Adipocyte (in vitro differentiated cells): ENCODE data around the gene DPP7.

Experiments
- DNase-seq: peaks from one replicate; pipeline ENCODE4 v3.0.0-alpha.2; 2015; ENCODE audit warnings: low read depth
- H3K27me3 ChIP-seq: replicated peaks from 2 replicates; pipeline ENCODE4 v1.7.0; 2013; ENCODE audit warnings: mild to moderate bottlenecking, low read length, moderate library complexity; ENCODE audit not compliant: control insufficient read depth, insufficient read depth
- H3K36me3 ChIP-seq: 2 replicates; pipeline ENCODE4 v1.7.0; 2013; ENCODE audit warnings: low read length, mild to moderate bottlenecking, moderate library complexity; ENCODE audit not compliant: control insufficient read depth, insufficient read depth, severe bottlenecking
- H3K4me1 ChIP-seq: 2 replicates; pipeline ENCODE4 v1.7.0; 2013; ENCODE audit warnings: mild to moderate bottlenecking, low read length, moderate library complexity; ENCODE audit not compliant: control insufficient read depth, insufficient read depth
- H3K4me3 ChIP-seq: 2 replicates; pipeline ENCODE4 v1.7.0; 2013; ENCODE audit warnings: mild to moderate bottlenecking, low read length, moderate library complexity
- H3K9ac ChIP-seq: 2 replicates; pipeline ENCODE4 v1.7.0; 2013; ENCODE audit warnings: mild to moderate bottlenecking, low read length, moderate library complexity
- H3K9me3 ChIP-seq: 2 replicates; pipeline ENCODE4 v1.7.0; 2013; ENCODE audit warnings: mild to moderate bottlenecking, low read length, moderate library complexity; ENCODE audit not compliant: control insufficient read depth

The DPP7 gene

DNA sequence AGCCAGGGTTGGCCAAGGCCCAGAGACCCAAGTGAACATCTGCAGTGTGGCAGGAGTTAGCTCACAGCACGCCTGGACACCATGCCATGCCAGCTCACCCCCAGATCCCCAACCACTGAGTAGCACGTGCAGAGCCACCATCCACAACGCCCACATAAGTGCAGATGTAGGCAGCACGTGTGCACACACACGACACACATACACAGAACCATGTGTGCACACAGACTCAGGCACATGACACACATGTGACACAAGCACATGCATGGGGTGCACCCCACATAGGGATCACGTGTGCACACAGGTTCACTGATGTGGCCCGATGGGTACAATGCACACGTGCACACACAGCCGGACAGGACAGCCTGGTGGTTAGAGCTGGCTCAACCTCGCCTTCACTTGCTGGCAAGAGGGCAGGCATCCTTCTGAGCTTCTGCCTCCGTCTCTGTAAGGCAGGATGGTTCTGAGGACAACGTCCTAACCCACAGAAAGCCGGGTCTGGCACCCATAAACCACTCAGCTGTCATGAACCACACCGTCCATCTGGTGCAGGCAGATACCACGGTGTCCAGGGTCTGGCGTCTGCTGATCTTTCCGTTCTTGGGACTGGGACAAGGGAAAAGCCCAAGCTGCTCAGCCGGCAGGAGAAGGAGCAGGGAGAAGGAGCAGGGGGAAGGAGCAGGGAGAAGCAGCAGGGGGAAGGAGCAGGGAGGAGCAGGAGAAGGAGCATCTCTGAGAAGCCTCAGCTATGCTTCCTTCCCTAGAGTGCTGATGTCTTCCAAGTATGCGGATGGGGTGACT lies 43.3 kb upstream of the DPP7 start:
- DNase-seq = no peak
- no peak overlapping the region for H3K9ac ChIP-seq
- no peaks in the 10 kb centered on the region for H3K36me3 ChIP-seq
- no peak overlapping the region for H3K4me3 ChIP-seq
- peaks cover 47% of the 10 kb centered on the region for H3K27me3 ChIP-seq
- no peaks in the 10 kb centered on the region for H3K9me3 ChIP-seq
- H3K4me1 ChIP-seq = no peaks in the 10 kb centered on the region

GRCh38 chr9:137156567-137157375 lies 42.2 kb upstream of the DPP7 start:
- H3K9me3 ChIP-seq = no peaks in the 10 kb centered on the region
- H3K27me3 ChIP-seq = peaks cover 45% of the 10 kb centered on the region
- no peaks in the 10 kb centered on the region for H3K36me3 ChIP-seq
- DNase-seq = peak; percentile 64
- H3K9ac ChIP-seq = no peak overlapping the region
- H3K4me1 ChIP-seq = no peaks in the 10 kb centered on the region
- H3K4me3 ChIP-seq = peak overlapping the region; percentile 38

DNA sequence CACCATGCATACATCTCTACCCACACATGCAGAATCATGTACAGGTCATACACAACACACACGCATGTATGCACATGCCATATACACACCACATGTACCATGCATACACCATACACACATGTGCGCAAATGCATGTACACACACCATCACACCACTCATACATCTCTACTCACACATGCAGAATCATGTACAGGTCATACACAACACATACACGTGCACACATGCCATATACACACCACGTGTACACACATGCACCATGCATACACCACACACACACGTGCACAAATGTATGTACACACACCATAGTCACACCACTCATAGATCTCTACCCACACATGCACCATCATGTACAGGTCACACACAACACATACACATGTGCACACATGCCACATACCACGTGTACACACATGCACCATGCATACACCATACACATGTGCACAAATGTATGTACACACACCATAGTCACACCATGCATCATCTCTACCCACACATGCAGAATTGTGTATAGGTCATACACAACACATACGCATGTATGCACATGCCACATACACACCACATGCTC lies 38.4 kb upstream of the DPP7 start:
- H3K9ac ChIP-seq = no peak overlapping the region
- H3K9me3 ChIP-seq = no peaks in the 10 kb centered on the region
- peaks cover 29% of the 10 kb centered on the region for H3K27me3 ChIP-seq
- no peaks in the 10 kb centered on the region for H3K4me1 ChIP-seq
- no peak overlapping the region for H3K4me3 ChIP-seq
- no peak for DNase-seq
- no peaks in the 10 kb centered on the region for H3K36me3 ChIP-seq

- peak; percentile 33 for DNase-seq
- Histone ChIP-seq H3K36me3 (no peaks in the 10 kb centered on the region), H3K9me3 (no peaks in the 10 kb centered on the region), H3K4me3 (no peak overlapping the region), H3K9ac (no peak overlapping the region), H3K27me3 (peaks cover 23% of the 10 kb centered on the region), H3K4me1 (no peaks in the 10 kb centered on the region)
Measured at GRCh38 chr9:137150617-137151457, 36.3 kb upstream of the DPP7 start.

DNA sequence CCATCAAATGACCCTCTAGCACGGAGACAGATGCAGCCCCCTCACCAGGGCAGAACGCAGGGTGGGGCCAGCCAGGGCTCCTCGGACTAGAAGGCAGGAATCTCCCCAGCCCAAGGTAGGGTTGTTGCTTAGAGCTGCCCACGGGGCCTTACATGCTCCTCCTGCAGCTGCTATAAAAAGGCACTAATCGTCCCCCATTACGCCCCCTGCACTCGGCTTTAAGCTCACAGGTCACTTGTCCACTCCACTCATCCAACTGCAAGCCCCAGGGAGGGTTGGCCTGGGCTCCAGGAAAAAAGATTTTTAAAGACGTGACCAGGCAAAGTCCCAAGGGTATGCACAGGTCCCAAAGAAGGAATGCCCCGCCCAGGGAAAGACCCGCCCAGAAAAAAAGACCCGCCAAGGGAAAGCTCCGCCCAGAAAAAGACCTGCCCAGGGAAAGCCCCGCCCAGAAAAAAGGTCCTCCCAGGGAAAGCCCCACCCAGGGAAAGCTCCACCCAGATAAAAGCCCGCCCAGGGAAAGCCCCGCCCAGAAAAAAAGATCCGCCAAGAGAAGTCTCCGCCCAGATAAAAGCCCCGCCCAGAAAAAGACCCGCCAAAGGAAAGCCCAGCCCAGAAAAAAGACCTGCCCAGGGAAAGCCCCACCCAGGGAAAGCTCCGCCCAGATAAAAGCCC lies 35.5 kb upstream of the DPP7 start:
- H3K9me3 ChIP-seq = no peaks in the 10 kb centered on the region
- H3K9ac ChIP-seq = no peak overlapping the region
- DNase-seq = no peak
- no peaks in the 10 kb centered on the region for H3K36me3 ChIP-seq
- H3K27me3 ChIP-seq = peaks cover 15% of the 10 kb centered on the region
- no peaks in the 10 kb centered on the region for H3K4me1 ChIP-seq
- no peak overlapping the region for H3K4me3 ChIP-seq

GRCh38 chr9:137149363-137149762 lies 34.8 kb upstream of the DPP7 start:
- no peak for DNase-seq
- H3K9me3 ChIP-seq = no peaks in the 10 kb centered on the region
- H3K36me3 ChIP-seq = no peaks in the 10 kb centered on the region
- H3K4me3 ChIP-seq = no peak overlapping the region
- peaks cover 14% of the 10 kb centered on the region for H3K27me3 ChIP-seq
- H3K4me1 ChIP-seq = no peaks in the 10 kb centered on the region
- H3K9ac ChIP-seq = no peak overlapping the region

DNA sequence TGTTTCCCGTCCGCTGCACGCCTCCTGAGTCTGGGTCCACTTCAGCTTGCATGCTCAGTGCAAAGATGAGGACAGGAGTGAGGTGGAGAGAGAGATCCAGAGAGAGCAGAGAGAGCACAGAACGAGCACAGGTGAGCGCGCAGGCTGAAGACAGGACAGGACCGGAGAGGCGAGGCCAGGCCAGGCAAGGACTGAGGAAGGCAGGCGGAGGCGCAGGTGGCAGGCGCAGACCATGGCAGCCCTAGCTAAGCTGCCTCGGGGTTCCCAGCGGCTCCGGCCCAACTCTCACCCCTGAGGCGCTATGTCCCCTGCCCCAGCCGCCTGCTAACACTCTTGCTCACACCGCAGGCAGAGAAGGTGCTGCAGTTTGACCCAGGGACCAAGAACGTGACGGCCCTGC lies 34.1 kb upstream of the DPP7 start:
- Histone ChIP-seq H3K9me3 (no peaks in the 10 kb centered on the region), H3K4me3 (no peak overlapping the region), H3K27me3 (peaks cover 15% of the 10 kb centered on the region), H3K9ac (no peak overlapping the region), H3K36me3 (no peaks in the 10 kb centered on the region), H3K4me1 (no peaks in the 10 kb centered on the region)
- DNase-seq = no peak

- Histone ChIP-seq H3K36me3 (no peaks in the 10 kb centered on the region), H3K4me3 (no peak overlapping the region), H3K4me1 (no peaks in the 10 kb centered on the region), H3K9me3 (no peaks in the 10 kb centered on the region), H3K27me3 (peaks cover 19% of the 10 kb centered on the region), H3K9ac (no peak overlapping the region)
- no peak for DNase-seq
Measured at GRCh38 chr9:137148242-137148641, 33.7 kb upstream of the DPP7 start.

DNA sequence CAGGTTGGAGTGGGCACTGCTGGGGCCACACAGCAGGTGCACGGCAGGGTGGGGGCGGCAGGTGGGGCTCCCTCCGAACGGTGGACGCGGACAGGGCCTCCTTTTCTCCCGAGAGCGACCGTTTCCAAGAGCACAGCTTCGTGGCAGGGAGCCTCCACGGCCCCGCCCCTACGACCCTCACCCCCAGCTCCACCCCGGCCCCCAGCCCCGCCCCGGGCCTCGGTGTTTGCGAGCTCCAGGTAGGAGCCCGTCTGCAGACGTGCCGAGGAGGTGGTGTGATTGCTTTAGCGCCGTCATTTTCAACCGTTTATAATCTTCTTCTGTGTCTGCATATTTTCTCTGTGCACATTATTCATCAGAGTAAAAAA lies 33.2 kb upstream of the DPP7 start:
- no peak for DNase-seq
- Histone ChIP-seq H3K27me3 (peaks cover 21% of the 10 kb centered on the region), H3K4me3 (no peak overlapping the region), H3K4me1 (no peaks in the 10 kb centered on the region), H3K9ac (no peak overlapping the region), H3K9me3 (no peaks in the 10 kb centered on the region), H3K36me3 (no peaks in the 10 kb centered on the region)

GRCh38 chr9:137147091-137147792 lies 32.7 kb upstream of the DPP7 start:
- H3K9me3 ChIP-seq = no peaks in the 10 kb centered on the region

More at GRCh38 chr9:137147091-137147792, 32.7 kb upstream of the DPP7 start:
- Histone ChIP-seq H3K4me1 (no peaks in the 10 kb centered on the region), H3K27me3 (peaks cover 26% of the 10 kb centered on the region), H3K9ac (no peak overlapping the region), H3K4me3 (no peak overlapping the region), H3K36me3 (no peaks in the 10 kb centered on the region)
- no peak for DNase-seq
